GM19463 (cell line): ENCODE measurements around the gene LRRC36.
"Not testable (repeated sequence)": the region's sequence is repeated elsewhere in the genome, so short reads cannot be mapped to it uniquely, and the experiment has no call there.

Experiments used
- ATAC-seq: cut with Tn5 transposase; IDR thresholded peaks from one replicate; pipeline ENCODE4 v1.9.1; 2021; ENCODE audit warnings: mild to moderate bottlenecking, moderate library complexity; ENCODE audit not compliant: unreplicated experiment

Gene LRRC36

GRCh38 chr16:67341250-67341649 is 14.6 kb downstream of the LRRC36 start:
- ATAC-seq, result no peak

- no peak for ATAC-seq
Measured at GRCh38 chr16:67342616-67343015, 16.0 kb downstream of the LRRC36 start.

DNA sequence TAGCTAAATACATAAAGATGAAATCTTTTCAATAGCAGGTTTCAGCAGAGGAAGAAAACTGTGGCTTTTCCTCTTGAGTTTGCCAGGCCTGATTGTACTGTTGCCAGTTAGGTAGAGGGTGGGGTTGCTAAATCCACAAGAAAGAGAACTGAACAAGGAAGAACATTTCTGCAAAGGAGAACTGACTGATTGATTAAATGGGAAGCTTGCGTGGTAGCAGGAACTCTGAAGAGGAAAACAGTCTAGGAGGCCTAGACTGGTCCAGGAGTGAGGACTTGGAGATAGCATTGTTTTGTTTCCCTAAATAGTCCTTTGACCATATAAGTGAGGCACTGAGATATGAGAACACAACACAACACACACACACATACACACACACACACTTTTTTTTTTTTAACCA is 18.8 kb downstream of the LRRC36 start:
- ATAC-seq, result no peak

DNA sequence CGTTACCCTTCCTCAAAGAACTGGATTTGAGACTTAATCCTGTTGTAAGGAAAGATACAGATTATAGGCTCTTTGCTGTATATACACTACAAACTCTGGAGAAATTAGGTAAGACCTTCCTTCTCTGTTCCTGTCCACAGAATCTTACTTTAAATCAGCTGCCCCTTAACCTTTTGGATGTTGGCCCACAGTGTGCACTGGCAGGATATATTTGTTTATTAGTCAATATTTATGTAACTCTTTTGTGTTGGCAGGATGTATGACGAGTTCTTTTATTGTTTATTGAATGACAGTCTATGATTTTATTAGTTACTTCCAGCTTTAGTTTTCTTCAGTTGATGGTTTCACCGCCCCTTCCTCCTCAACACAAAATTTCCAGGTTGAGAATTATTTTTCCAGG is 19.7 kb downstream of the LRRC36 start:
- no peak for ATAC-seq

DNA sequence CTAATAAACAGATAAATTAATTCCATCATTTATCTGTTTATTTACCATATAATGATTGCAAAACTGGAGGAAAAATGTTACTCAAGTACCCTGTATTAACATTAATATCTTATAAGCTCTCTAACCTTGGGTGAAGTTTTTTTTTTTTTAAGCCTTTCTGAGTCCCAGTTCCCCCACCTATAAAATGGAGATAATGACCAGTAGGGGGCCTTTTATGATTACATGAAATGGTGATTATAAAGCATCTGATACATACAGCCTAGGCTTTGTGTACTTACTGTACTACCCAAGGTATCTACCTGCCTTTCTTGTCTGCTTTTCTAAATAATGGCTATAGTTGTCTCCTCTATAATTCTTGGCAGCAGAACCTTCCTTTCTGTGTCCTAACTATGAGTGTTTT is 22.6 kb downstream of the LRRC36 start:
- no peak for ATAC-seq

- ATAC-seq, result no peak
Measured at GRCh38 chr16:67350324-67350723, 23.7 kb downstream of the LRRC36 start.

DNA sequence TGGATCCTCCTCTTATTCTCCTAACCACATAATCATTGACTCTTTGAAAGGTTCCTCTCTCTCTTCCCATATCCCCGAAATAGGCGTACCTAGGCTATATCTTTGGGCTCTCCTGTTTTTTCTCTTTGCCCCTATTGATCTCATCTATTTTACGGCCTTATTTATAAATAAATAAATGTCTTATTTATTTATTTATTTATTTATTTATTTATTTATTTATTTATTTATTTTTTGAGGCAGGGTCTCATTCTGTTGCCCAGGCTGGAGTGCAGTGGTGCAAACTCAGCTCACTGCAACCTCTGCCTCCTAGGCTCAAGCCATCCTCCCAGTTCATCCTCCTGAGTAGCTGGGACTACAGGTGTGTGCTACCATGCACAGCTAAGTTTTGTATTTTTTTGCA is 25.8 kb downstream of the LRRC36 start:
- not testable (repeated sequence) for ATAC-seq

GRCh38 chr16:67356396-67356795 is 29.8 kb downstream of the LRRC36 start:
- ATAC-seq, result no peak

GRCh38 chr16:67357561-67357960 is 30.9 kb downstream of the LRRC36 start:
- ATAC-seq, result no peak

DNA sequence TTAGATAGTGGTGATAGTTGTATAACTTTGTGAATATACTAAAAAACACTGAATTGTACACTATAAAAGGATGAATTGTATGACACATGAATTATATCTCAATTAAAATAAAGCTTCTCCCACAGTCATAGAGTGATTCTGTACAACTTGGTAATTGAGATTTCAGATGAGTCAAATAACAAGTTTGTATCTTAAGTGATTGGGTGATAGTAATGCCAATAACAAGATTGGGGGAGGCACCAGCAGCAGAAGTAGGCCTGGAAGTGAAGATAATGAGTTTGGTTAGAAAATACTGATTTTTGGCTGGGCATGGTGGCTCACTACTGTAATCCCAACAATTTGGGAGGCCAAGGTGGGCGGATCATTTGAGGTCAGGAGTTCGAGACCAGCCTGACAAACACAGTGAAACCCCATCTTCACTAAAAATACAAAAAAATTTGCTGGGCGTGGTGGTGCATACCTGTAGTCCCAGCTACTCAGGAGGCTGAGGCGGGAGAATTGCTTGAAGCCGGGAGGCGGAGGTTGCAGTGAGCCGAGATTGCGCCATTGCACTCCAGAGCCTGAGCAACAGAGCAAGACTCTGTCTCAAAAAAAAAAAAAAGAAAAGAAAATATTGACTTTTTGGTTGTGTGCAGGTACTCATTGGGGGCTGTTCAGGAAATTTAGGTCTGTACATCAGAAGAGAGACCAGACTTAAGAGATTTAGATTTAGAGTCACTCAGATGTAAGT is 33.1 kb downstream of the LRRC36 start:
- not testable (repeated sequence) for ATAC-seq

GRCh38 chr16:67361038-67361437 is 34.4 kb downstream of the LRRC36 start:
- no peak for ATAC-seq

DNA sequence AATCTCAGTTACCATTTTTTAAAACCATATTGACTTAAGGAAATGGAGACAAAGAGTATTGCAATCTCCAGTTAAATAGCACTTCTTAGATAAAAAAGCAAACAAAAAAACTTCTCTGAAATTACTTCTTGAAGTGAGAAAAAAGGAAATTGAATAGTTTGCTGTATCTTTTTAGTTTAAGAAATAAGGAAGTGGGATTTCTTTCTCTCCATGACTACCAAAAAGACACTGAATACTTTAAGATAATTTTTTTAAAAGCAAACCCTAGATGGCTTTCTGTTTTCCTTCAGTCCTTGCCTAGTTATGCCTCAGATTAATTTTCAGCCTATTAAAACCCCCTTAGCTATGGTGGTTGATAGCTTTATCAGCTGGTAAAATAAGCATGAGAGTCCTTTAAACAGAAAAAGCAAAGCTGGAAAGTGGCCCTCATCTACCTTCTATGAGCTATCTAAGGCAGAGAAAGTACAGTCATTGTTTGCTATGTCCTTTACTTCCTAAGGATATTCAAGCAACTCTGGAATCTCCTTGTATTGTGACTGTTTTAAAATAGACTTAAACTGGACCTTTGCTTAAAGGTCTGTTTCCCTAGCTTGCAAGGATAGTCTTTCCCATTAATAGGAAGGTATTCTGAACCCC is 38.1 kb downstream of the LRRC36 start:
- no peak for ATAC-seq

DNA sequence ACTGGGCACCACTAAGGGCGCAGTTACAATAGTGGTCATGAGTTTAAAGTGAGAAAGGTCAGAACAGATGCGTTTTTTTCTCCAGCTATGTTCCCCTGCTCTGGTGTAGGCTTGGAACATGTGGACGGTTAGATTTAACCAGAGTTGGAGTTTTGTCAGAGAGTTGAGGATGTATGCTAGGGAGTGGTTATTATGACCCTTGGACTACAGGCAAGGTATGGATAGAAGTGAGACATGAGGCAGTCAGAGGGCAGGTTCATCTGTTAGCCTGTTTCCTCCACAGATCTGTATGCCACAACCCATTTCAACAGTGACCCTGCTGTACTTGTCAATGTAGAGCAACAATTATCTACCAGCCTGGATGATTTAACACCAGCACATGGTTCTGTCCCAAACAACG is 44.0 kb downstream of the LRRC36 start:
- ATAC-seq, result no peak

DNA sequence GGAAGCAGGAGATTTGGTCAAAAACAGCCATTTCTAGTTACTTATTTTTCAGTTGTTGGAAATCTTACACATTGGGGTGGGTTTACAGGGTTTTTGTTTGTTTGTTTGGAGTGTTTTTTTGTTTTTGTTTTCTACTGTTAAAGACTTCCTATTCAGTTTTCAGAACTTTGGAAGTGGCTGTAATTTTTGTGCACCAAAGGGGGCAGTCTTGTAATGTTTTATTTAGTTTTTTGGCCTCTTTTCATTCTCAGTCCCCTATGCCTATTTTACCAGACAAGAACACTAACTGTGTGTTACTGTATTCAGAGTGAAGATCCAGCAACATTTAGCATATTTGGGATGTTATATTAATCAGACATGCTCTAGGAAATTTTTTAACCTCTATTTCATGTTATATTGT is 46.0 kb downstream of the LRRC36 start:
- ATAC-seq, result no peak

- not testable (repeated sequence) for ATAC-seq
Measured at GRCh38 chr16:67376012-67376411, 49.4 kb downstream of the LRRC36 start.

DNA sequence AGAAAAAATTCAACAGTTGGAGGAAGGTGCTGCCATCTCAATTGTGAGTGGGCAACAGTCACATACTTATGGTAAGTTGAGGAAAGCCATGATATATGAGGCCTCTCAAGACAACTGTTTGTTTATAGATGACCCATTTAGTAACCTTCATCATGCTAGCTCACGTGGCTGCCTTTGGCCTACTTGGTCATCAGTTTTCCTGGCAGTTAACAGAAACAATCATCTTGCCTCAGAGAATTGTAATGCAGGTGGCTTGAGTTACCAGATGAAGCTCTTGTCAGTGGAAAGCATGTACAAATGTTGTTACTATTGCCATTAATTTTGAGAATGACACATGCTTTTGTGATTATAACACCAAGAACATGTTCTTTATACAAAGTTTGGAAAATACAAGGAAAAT is 52.0 kb downstream of the LRRC36 start:
- ATAC-seq, result no peak

DNA sequence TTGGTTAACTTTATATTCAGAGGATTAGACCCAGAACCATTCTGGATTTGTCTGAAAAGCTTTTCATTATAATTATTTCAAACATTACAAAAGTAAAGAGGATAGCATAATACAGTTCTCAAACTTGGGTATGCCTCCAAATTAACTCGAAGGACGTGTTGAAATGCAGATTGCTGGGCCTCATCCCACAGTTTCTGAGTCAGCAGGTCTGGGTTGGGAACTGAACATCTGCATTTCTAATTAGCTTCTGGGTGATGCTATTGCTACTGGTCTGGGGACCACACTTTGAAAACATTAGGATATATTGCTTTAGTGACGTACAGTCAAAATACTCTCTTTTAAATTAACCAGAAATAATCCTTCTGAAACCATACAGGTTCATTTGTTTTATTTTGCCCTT is 56.7 kb downstream of the LRRC36 start:
- no peak for ATAC-seq

DNA sequence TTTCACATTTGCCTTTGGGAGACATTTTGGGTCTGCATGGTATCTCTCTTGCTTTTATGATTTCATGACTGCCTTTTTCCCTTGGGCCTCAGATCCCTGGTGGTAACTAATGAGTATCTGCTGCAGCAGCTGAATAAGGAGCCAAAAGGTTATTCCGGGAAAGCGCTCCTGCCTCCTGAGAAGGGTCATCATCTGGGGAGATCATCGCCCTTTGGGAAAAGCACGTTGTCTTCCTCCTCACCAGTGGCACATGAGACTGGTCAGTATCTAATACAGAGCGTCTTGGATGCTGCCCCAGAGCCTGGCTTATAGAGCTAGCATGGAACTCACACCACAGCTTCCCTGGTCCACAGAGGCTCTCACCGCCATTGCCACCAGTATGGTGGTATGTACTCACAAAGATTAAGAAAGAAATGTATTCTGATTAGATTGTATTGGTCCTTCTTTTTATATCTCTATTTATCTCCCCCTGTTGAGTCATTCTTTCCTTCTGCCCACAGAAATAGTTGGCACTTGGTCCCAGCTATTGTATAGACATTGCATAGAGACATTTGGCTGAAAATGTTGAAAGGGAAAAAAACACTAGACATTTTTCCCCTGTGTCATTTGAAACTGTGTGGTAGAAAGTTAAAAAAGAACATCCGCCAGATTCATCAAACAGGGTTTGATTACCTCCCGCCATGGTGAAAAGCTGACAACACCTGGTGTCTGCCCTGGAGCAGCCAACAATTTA is 58.3 kb downstream of the LRRC36 start:
- no peak for ATAC-seq

DNA sequence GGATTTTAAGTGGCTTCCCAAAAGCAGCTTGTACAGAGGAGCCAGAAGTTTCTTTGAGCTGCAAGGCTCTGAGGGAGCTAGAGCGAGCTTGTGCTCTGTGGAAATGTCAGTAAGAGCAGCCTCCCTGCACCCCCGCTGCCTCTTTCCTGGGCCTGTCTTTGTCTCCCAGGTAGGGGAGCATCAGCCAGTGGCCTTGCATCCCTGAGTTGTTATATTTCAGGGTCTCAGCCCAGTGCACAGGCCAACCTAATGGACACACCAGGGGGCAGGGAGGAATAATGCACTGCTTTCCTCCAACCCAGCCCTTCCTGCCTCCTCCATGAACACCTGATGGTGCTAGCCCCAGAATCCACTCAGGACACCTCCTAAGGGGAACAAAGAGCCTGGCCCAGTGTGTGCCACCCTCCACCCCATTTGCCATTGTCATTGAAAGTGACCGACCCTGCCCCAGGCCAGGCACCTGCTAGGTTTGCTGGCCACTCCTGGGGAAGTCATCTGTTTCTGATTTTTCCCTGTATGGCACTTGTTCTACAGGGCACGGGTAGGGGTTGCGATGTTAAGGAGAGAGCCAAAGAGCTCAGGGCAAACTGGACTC is 60.3 kb downstream of the LRRC36 start:
- no peak for ATAC-seq

- no peak for ATAC-seq
Measured at GRCh38 chr16:67387479-67388079, 61.0 kb downstream of the LRRC36 start.

DNA sequence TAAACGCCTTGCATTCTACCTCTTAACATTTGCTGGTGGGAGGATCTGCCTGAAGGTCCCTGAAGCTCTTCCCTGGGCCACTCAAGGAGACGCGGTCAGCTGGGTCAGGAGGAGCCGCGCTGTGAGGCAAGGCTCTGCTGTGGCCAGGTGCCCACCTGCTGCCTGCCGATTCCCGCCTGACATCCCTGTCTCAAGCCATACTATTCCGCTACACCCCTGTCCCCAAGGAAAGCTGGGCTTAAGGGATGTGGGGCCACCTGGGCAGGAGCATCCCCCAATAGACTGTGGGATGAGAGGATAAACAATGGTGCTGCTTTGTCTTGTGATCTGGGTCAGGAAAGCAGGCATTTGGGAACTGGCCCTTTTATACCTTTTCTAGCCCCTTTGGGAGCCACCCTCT is 61.6 kb downstream of the LRRC36 start:
- ATAC-seq, result no peak
